ENCODE data around the gene MRPS27.

Gene MRPS27

DNA sequence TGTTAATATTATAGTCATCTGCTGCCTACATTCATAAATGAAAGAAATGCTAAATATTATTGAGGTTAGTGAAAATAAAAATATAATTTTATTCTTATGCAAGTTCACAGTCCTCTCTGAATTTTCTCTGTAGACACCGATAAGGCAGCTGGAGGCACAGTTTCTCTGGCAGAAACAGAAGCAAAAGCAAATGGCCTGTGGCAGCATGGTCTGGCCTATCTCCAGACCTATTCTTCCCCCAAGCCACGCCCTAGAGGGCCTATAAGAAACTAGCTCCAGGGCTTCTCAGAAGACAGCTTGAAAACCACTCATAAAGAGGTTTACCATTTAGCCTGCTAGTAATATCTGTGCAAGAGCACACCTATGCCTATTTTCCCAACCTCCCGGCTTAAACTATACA is 28.4 kb downstream of the MRPS27 start:
- no peak for DNase-seq (ENCODE audit: low spot score)
- TF ChIP-seq, protein P1, sequence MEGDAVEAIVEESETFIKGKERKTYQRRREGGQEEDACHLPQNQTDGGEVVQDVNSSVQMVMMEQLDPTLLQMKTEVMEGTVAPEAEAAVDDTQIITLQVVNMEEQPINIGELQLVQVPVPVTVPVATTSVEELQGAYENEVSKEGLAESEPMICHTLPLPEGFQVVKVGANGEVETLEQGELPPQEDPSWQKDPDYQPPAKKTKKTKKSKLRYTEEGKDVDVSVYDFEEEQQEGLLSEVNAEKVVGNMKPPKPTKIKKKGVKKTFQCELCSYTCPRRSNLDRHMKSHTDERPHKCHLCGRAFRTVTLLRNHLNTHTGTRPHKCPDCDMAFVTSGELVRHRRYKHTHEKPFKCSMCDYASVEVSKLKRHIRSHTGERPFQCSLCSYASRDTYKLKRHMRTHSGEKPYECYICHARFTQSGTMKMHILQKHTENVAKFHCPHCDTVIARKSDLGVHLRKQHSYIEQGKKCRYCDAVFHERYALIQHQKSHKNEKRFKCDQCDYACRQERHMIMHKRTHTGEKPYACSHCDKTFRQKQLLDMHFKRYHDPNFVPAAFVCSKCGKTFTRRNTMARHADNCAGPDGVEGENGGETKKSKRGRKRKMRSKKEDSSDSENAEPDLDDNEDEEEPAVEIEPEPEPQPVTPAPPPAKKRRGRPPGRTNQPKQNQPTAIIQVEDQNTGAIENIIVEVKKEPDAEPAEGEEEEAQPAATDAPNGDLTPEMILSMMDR (IDR thresholded peaks at IDR 0.05; ENCODE audit: extremely low read depth, missing control alignments), result no peak

DNA sequence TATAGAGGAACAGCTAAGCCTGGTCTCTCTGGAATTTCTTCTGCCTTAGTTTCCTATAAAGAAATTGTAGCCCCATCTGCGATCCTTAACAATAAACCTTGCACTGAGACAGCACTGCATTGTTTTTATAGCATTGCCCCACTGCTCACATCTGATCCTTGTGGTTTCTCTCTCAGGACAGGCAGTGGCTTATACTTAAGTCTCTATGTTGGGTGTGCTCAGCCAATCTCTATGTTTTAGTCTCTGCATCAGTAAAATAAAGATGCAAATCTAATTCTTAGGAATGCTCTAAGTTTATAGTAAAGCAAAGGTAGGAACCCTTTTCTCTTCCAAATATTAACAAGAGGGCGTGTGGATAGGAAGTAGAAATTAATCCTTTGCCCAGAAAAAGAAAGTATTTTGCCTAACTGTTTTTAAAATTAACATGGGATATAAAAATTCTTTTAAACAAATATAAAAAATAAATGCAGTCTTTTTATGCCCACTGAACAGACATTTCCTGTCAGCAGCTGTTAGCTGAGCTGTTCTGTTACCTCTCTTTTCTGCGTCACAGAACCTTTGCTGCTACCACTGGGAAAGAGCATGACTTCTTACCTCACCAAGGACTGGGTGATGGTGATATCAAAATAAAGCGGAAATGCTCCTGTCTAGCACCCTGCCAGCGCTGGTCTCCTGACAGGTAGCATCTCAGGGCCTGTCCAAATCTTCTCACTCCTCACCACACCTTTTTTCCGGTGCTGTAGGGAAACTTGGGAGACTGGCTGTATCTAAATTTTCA is 29.5 kb downstream of the MRPS27 start:
- TF ChIP-seq, protein P1 (IDR thresholded peaks at IDR 0.05; ENCODE audit: extremely low read depth, missing control alignments), result no peak
- no peak for DNase-seq (ENCODE audit: low spot score)

DNA sequence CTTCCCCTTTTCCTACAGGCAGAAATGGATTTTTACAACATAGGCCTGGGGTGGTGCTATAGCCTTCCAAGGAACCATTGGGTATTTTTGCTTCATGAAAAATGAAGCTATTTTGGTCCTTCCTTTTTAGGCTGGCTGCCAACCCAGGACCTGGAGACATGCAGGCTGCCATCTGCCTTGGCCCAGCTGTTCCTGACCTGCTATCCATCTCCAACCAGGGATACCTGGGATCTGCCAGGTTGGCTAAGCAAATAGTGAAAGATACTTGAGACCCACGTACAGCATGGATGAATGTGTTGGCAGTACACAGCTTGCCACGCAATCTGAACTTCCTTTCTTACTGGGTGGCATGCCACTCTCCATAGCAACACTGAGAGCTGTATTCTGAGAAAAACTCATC is 31.1 kb downstream of the MRPS27 start:
- TF ChIP-seq, protein P1 (IDR thresholded peaks at IDR 0.05; ENCODE audit: extremely low read depth, missing control alignments), result no peak
- DNase-seq (ENCODE audit: low spot score), result no peak

DNA sequence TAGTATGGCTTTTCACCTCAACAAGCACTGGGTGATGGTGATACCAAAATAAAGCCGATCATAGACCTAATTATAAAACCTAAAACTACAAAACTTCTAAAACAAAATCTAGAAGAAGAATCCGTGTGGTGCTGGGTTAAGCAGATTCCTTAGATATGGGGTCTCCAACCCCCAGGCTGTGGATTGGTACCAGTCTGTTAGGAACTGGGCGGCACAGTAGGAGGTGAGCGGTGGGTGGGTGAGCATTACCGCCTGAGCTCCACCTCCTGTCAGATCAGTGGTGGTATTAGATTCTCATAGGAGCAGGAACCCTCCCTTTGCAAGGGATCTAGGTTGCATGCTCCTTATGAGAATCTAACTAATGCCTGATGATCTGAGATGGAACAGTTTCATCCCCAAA is 33.2 kb downstream of the MRPS27 start:
- DNase-seq (ENCODE audit: low spot score), result no peak
- TF ChIP-seq, protein P1 (IDR thresholded peaks at IDR 0.05; ENCODE audit: extremely low read depth, missing control alignments), result no peak

DNA sequence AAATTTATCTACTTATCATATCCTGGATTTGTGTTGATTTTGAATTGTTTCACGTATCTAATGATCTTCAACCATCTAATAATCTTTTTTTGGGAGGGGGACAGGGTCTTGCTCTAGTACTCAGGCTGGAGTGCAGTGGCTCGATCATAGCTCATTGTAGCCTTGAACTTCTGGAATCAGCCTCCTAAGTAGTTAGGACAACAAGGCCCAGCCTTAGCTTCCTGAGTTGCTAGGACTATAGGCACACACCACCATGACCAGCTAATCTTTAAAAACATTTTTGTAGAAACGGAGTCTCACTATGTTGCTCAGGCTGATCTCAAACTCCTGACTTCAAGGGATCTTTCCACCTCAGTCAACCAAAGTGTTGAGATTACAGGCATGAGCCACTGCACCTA is 34.6 kb downstream of the MRPS27 start:
- TF ChIP-seq, protein P1 (IDR thresholded peaks at IDR 0.05; ENCODE audit: extremely low read depth, missing control alignments), result no peak
- DNase-seq (ENCODE audit: low spot score), result no peak

DNA sequence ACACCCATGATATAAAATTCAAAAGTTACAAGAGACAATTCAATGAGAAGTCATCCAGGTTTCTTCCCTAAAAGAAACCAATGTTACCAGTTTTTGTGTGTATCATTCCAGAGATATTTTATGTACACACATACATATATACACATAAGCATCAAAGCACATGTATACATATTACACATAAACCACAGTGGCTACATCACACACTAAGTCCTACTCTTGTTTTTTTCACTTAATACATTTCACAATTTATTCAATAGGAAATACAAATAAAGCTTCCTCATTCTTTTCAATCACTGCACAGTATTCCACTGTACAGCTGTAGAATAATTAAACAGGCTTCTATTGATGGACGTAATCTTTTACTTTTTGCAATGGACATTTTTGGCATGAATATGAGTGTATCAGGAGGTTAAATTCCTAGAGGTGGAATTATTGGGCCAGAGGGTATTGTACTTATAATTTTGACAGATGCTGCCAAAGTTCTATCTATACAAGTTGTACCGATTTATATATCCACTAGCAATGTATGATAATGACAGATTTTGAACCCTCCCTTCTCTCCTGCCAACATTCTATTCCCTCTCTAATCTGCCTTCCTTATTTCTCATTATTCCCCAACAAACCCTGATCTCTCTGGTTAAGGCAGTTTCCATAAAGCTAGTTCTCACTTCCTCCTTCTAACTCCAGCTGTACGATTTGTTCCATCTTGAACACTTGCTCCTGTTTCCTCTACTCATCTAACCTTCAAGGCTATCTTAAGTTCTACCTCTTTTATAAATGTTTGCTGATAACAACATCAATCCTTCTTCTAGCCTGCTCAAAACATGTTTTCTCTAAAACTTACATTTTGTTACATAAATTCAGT is 35.2 kb downstream of the MRPS27 start:
- TF ChIP-seq, protein P1 (IDR thresholded peaks at IDR 0.05; ENCODE audit: extremely low read depth, missing control alignments), result no peak
- DNase-seq (ENCODE audit: low spot score), result no peak

DNA sequence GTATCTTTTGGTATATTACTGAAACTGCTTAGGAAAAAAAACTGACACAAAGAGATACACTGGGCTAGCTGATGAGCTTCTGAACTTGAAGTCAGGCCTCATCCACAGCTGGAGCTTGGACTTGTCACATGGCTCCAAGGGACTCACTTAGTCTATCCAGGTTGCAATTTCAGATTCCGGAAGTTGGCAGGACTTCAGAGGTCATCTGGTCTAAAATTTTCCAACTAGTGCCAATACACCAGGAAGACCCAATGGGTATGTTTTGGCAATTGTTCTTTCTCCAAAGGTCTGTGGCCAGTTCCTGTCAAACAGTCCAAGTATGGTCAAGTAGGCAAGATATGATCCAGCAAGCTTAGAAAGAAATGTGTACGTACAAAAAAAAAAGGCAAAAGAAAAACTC is 36.7 kb downstream of the MRPS27 start:
- TF ChIP-seq, protein P1 (IDR thresholded peaks at IDR 0.05; ENCODE audit: extremely low read depth, missing control alignments), result no peak
- no peak for DNase-seq (ENCODE audit: low spot score)

Measured in GM20000 (cell line).